Coronary artery (tissue), 2 donors: ENCODE data around the gene CRB1.

Source experiments
- DNase-seq: peaks from one replicate; pipeline ENCODE4 v3.0.0-alpha.2; 2017; ENCODE audit warnings: low spot score
- H3K27ac ChIP-seq, 2 donors: fragments of 200-600 bp; sonication (generic); one replicate each; pipeline ENCODE4 v1.5.1; 2016 to 2019
- H3K4me3 ChIP-seq: fragments of 200-600 bp; sonication (generic); 2 replicates; pipeline ENCODE4 v1.5.1; 2016; ENCODE audit warnings: mild to moderate bottlenecking, moderate library complexity
- TF ChIP-seq, protein P1 (sequence below): fragments of 200-600 bp; sonication (generic); IDR thresholded peaks from one replicate; pipeline ENCODE4 v1.5.1; 2019; ENCODE audit warnings: antibody characterized with exemption

The CRB1 gene

GRCh38 chr1:197269053-197269452 lies 1.0 kb downstream of the CRB1 start:
- Histone ChIP-seq H3K27ac (no peak overlapping the region), H3K4me3 (no peak overlapping the region)
- no peak for DNase-seq

GRCh38 chr1:197272791-197273190 lies 4.7 kb downstream of the CRB1 start:
- no peak for DNase-seq
- Histone ChIP-seq H3K4me3 (no peak overlapping the region), H3K27ac (no peak overlapping the region)
- TF ChIP-seq, protein P1, sequence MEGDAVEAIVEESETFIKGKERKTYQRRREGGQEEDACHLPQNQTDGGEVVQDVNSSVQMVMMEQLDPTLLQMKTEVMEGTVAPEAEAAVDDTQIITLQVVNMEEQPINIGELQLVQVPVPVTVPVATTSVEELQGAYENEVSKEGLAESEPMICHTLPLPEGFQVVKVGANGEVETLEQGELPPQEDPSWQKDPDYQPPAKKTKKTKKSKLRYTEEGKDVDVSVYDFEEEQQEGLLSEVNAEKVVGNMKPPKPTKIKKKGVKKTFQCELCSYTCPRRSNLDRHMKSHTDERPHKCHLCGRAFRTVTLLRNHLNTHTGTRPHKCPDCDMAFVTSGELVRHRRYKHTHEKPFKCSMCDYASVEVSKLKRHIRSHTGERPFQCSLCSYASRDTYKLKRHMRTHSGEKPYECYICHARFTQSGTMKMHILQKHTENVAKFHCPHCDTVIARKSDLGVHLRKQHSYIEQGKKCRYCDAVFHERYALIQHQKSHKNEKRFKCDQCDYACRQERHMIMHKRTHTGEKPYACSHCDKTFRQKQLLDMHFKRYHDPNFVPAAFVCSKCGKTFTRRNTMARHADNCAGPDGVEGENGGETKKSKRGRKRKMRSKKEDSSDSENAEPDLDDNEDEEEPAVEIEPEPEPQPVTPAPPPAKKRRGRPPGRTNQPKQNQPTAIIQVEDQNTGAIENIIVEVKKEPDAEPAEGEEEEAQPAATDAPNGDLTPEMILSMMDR: no peak

More at GRCh38 chr1:197269053-197269452, 1.0 kb downstream of the CRB1 start:
- TF ChIP-seq, protein P1: no peak

GRCh38 chr1:197277166-197277565 lies 9.1 kb downstream of the CRB1 start:
- H3K27ac ChIP-seq: no peak overlapping the region
- no peak overlapping the region for H3K4me3 ChIP-seq
- TF ChIP-seq, protein P1: no peak
- no peak for DNase-seq

DNA sequence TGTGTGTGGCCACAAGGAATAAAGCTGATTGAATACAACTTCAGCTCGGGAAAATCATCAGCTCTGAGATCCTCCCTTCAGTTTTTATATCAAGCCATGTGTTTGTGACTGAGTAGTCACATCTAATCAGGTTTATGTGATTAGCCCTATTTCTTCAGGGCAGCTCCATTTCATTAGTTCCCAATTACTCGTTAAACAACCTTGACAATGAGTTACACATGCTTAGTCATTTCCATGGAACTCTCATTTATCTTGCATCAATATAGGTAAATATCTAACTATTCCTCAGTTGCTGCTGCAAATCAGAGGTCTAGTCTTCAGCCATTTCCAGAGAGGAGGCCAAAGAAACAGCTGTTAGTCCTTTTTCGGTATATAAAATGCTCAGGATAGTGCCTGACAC lies 16.3 kb downstream of the CRB1 start:
- Histone ChIP-seq H3K27ac (no peak overlapping the region), H3K4me3 (no peak overlapping the region)
- TF ChIP-seq, protein P1: no peak
- no peak for DNase-seq

GRCh38 chr1:197284966-197285365 lies 16.9 kb downstream of the CRB1 start:
- Histone ChIP-seq H3K27ac (no peak overlapping the region), H3K4me3 (no peak overlapping the region)
- DNase-seq: no peak
- TF ChIP-seq, protein P1: no peak

DNA sequence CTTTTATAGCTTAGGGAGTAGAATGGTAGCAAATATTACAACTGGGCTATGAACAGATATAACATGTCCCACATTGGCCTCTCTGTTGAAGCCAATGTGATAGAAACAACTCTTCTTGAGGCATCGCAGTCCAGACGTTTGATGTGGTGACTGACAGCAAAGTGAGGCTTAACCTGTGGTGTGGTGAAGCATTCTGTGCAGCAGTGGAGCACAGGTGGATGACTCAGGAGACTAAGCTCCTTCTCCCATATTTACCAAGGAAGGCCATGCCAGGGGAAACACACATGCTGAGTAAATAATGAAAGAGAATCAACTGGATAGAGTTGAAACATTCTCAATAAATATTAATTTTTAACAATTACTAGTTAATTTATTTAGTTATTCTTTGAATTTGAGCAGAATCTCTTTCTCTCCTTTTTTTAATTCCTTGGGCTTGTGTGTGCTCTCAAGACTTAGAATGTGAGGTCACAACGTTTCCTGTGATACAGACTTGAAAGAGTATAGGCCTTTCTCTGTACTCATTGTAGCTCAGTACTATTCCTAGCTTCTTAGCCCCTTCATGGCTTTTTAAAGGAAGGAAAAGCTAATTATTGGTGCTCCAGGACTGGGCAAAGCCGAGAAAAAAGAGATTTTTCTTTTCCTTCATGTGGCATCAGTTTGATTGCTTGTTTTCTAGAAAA lies 17.6 kb downstream of the CRB1 start:
- Histone ChIP-seq H3K27ac (no peak overlapping the region), H3K4me3 (no peak overlapping the region)
- TF ChIP-seq, protein P1: no peak
- no peak for DNase-seq

GRCh38 chr1:197286634-197287033 lies 18.6 kb downstream of the CRB1 start:
- TF ChIP-seq, protein P1: no peak
- Histone ChIP-seq H3K27ac (no peak overlapping the region), H3K4me3 (no peak overlapping the region)
- DNase-seq: no peak
